HG03442 (cell line): ENCODE results near the gene FKRP.

Source experiments
- ATAC-seq: cut with Tn5 transposase; IDR thresholded peaks from one replicate; pipeline ENCODE4 v1.9.1; 2021; ENCODE audit warnings: mild to moderate bottlenecking, moderate library complexity; ENCODE audit not compliant: unreplicated experiment

FKRP gene

GRCh38 chr19:46718934-46719622 lies 26.8 kb upstream of the FKRP start:
- ATAC-seq: no peak

DNA sequence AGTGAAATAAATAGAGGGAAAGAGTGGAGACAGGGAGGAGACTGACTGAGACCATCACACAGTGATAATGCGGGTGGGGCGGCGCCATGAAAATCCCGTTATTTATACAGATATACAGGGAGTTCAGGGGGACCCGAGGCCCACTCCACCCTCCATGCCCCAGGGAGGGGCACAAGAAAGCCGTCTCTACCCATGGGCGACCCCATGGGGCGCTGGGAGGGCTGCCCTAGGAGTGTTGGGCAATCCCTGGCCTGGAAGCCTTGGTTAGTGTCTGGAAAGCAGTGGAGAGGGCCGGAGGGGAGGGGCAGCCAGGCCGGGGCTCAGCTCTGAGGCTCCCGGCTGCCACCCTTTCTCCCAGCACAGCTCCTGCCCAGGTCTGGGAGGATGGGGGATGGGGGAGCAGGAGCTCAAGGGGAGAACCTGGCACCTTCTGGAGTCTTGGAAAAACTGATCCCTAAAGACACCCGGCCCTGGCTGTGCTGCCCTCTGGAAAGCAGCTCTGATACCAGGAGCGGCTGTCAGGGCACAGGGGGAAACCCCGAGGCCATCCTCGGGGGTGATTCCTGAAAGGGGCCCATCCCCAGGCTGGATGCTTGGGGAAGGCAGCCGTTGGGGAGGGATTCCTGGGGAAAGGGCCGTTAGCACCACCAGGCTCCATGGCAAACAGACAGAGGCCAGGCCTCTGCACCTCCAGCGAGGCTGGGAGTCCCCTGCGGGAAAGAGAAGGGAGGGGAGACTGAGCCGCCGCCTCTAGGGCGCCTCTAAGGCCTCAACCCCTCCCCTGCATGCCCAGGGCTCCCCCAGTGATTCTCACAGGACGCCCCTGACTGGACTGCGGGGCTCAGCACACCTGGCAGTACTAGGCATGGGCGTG lies 26.0 kb upstream of the FKRP start:
- no peak for ATAC-seq

DNA sequence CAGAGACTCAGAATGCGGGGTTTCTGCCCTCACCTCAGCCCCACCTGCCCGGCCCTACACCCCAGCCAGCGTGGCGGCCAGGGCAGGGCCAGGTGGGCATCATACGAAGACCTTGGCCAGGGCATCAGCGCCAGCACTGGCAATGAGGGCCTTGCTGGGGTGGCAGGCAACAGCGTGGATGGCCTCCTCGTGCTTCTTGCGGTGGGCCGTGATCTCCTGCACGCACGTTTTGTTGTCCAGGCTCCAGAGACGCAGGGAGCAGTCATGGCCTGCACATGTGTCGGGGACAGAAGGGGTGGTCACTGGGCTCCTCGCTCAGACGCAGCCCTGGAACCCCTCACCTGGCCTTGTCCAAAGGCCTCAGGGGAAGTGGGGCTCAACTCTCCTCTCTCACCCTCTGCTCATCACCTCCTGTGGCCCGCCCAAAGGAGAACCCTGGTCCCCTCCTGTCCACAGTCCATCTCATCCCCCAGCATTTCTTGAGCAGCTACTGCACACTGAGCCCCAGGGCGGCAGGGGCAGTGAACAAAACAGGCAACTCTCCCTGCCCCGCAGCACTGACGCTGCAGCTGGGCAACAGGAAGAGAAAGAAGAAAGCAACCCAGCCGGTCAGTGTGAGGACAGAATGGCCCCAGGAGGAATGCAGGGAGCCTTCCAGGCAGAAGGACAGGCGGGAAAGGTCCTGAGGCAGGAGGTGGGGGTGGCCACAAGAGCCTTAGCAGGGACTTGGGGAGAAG lies 25.2 kb upstream of the FKRP start:
- no peak for ATAC-seq

DNA sequence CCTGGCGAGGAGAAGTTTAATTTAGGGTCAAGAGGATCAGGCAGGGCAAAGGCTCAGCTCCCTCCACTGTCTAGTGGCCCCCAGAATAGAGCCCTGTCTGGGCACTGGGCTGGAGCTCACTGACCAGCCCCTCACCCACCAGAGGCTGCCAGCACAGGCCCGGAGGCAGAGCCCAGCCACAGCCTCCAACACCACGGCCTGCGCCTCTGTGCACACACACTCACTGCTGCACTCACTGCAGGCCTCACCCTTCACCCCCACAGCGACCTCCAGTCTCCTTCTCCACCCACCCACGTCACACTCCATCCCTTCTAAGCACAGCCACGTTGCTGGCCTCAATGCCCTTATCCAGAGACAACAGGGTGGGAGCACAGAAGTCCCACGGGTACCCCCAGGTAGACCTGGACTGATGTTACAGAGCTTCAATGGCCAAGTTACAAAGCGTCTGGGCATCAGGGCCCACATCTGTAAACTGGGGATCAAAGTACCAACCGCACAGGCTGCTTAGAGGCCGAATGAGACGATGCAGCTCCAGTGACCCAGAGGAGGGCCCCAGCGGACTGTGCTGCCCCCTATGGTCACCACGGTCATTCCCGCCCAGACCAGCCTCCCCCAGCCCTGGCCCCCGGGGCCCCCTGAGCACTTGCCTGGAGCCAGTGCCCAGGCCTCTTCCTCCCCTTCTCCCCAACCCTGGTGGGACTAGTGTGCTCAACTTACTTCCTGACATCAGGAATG lies 24.4 kb upstream of the FKRP start:
- ATAC-seq: no peak

GRCh38 chr19:46722004-46722380 lies 23.9 kb upstream of the FKRP start:
- ATAC-seq: no peak

GRCh38 chr19:46722421-46723022 lies 23.3 kb upstream of the FKRP start:
- ATAC-seq: no peak

GRCh38 chr19:46723023-46723461 lies 22.8 kb upstream of the FKRP start:
- no peak for ATAC-seq

GRCh38 chr19:46723471-46723870 lies 22.4 kb upstream of the FKRP start:
- no peak for ATAC-seq

- no peak for ATAC-seq
These were observed 21.4 kb upstream of the FKRP start for GRCh38 chr19:46724468-46724867.

GRCh38 chr19:46725036-46725820 lies 20.6 kb upstream of the FKRP start:
- ATAC-seq: no peak

DNA sequence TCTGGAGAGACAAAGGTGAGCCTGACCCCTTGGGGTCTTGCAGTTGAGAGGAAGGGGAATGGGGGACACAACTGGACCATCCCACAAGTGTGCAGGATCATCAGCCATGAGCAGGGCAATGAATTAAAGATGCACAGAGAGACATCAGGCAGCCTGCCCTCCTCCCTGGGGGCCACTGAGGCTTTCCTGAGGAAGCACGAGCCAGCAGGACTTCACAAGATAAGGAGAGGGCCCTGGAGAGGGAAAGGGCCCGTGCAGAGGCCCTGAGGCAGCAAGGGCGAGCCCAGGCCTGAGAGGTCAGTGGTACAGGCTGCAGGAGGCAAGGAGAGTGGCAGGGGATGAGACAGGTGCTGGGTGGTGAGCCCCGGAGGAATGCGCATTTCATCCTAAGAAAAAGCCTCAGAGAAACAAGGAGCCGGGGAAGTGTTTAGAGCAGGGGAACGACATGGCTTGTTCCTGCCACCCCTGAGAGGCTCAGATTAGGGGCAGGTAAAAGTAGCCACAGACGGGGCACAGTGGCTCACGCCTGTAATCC lies 19.9 kb upstream of the FKRP start:
- no peak for ATAC-seq

- no peak for ATAC-seq
These were observed 19.3 kb upstream of the FKRP start for GRCh38 chr19:46726551-46726950.

GRCh38 chr19:46726971-46727501 lies 18.8 kb upstream of the FKRP start:
- no peak for ATAC-seq

DNA sequence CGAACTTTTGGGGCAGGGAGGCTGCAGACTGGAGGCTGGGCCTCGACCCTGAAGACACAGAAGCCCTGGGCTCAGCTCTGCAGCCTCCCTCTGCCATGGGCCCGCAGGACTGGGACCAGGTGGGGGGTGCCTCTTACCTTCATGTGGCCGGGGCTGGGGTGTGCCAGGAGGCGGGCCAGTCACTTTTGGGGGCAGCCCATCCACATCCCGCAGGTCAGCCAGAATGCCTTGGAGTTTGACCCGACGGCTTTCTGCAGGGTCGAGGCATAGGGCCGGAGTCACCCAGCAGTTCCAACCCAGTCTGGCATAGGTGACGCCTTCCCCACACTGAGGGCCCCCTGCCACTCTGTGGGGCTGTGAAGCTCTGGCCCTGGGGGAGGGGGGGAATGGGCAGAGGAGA lies 18.1 kb upstream of the FKRP start:
- ATAC-seq: no peak

DNA sequence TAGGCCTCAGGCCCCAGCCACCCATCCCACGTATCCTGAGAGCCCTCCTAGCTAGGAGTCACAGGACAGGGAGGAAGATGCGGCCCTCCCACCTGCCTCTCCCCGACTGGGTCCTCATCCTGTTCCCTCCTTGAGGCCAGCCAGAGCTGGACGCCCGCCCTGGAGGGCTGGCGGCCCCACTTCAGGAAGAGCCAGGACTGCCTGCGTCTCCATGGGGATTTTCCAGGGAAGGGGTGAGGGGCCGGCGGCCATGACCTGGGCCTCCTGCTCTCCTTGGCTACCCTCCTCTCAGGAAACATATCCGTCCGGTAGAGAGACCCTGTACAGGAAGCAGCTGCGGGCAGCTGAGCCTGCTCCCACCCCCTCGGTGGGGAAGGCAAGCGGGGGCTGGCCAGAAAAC lies 17.6 kb upstream of the FKRP start:
- no peak for ATAC-seq

GRCh38 chr19:46728693-46729339 lies 17.0 kb upstream of the FKRP start:
- no peak for ATAC-seq

GRCh38 chr19:46729696-46730095 lies 16.2 kb upstream of the FKRP start:
- ATAC-seq: no peak

- no peak for ATAC-seq
These were observed 15.7 kb upstream of the FKRP start for GRCh38 chr19:46730187-46730586.

DNA sequence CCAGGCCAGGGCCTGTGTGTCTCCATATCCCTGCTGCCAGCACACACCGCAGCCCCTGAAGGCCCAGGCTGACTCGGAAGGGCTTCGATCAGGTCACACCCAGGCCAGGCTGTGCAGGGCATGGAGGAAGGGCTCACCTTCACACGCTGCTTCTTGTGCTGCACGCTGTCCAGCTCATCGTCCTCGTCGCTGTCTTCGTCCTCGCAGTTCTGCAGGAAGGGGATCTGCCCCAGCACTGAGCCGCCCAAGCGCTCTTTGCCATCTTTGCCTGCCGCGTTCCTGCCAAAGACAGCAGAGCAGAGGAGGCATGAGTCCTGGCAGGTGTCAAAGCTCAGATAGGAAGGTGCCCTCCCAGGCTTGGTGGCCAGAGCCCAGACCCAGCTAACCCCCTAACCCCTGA lies 15.3 kb upstream of the FKRP start:
- no peak for ATAC-seq
